GM12878 (cell line): ENCODE results near the gene ADGRF4. TPM values are rescaled to one million over a fixed set of nuclear protein-coding genes. Genes with fewer than 3 reads are reported as not detected.

Experiments used
- ATAC-seq: fragments of 200-7000 bp; cut with Tn5 transposase; 3 replicates; pipeline ENCODE4 v1.9.1; 2020; ENCODE audit warnings: mild to moderate bottlenecking, moderate library complexity
- BruUV-seq: library from RNA; stranded (reverse); fragments of 400-500 nt; replicated peaks from 2 replicates; lab custom pipeline; 2021; lab: Mats Ljungman, UMichigan
- CTCF ChIA-PET: fragments of 300-600 bp; sonication (Branson Sonifier 250); formaldehyde crosslinking; extraction: SDS; loops from one replicate; lab custom pipeline; 2021; ENCODE audit warnings: inconsistent platforms; lab: Yijun Ruan, JAX
- POLR2A ChIA-PET: fragments of 350-600 bp; formaldehyde crosslinking; extraction: SDS; loops from one replicate; lab custom pipeline; 2021; ENCODE audit warnings: inconsistent platforms; lab: Charles Lee
- RAD21 ChIA-PET: fragments of 300-600 bp; sonication (Branson Sonifier 250); formaldehyde crosslinking; loops from one replicate; lab custom pipeline; 2023; ENCODE audit warnings: antibody characterized with exemption; ENCODE audit not compliant: unreplicated experiment; lab: Charles Lee
- SMC1A ChIA-PET: fragments of 300-600 bp; sonication (Branson Sonifier 250); formaldehyde crosslinking; loops from one replicate; lab custom pipeline; 2023; ENCODE audit not compliant: unreplicated experiment, uncharacterized antibody; lab: Charles Lee
- DNase-seq: peaks from one replicate; pipeline ENCODE4 v3.0.0-alpha.2; 2011; ENCODE audit warnings: low read depth, low spot score
- FAIRE-seq: peaks from 3 replicates; lab custom pipeline; 2011; peaks lifted over from hg19 to GRCh38; lab: Jason Lieb, UNC
- H2AFZ ChIP-seq: 2 replicates; pipeline ENCODE4 v1.6.0; 2011; ENCODE audit warnings: low read depth, low read length, control low read depth; ENCODE audit not compliant: control insufficient read depth
- H3K27ac ChIP-seq: 2 replicates; pipeline ENCODE4 v1.5.1; 2011; ENCODE audit warnings: control low read depth; ENCODE audit not compliant: control insufficient read depth, insufficient read depth
- H3K27me3 ChIP-seq, 2 experiments: replicated peaks in 1 of 2; 2 replicates each; pipeline versions ENCODE4 v1.6.0 to v1.6.1; 2011; ENCODE audit warnings: low read length in 1 of 2; ENCODE audit not compliant: control insufficient read depth in 2 of 2, insufficient read depth in 2 of 2
- H3K36me3 ChIP-seq, 2 experiments: 2 replicates each; pipeline ENCODE4 v1.5.1; 2011; ENCODE audit warnings: low read length in 1 of 2; ENCODE audit not compliant: control insufficient read depth in 2 of 2, insufficient read depth in 2 of 2
- H3K4me1 ChIP-seq: 2 replicates; pipeline ENCODE4 v1.6.1; 2011; ENCODE audit warnings: mild to moderate bottlenecking, low read length, moderate library complexity, mixed read lengths; ENCODE audit not compliant: control insufficient read depth, insufficient read depth
- H3K4me2 ChIP-seq: 2 replicates; pipeline ENCODE4 v1.6.0; 2011; ENCODE audit warnings: control low read depth; ENCODE audit not compliant: control insufficient read depth, insufficient read depth
- H3K4me3 ChIP-seq: fragments of 200-600 bp; sonication (generic); 2 replicates; pipeline ENCODE4 v1.5.1; 2016
- H3K79me2 ChIP-seq: 2 replicates; pipeline ENCODE4 v1.6.0; 2011; ENCODE audit warnings: low read length; ENCODE audit not compliant: control insufficient read depth, insufficient read depth
- H3K9ac ChIP-seq: 2 replicates; pipeline ENCODE4 v1.8.0; 2011; ENCODE audit warnings: low read length, control low read depth, mixed read lengths; ENCODE audit not compliant: control insufficient read depth, insufficient read depth
- H3K9me3 ChIP-seq: replicated peaks from 3 replicates; pipeline ENCODE4 v1.5.1; 2011; ENCODE audit warnings: mild to moderate bottlenecking, low read length; ENCODE audit not compliant: control insufficient read depth, insufficient read depth
- H4K20me1 ChIP-seq: 2 replicates; pipeline ENCODE4 v1.6.0; 2011; ENCODE audit not compliant: control insufficient read depth, insufficient read depth
- ATF3 ChIP-seq: IDR thresholded peaks from 2 replicates; pipeline ENCODE4 v1.6.1; 2011; ENCODE audit warnings: low read depth, mild to moderate bottlenecking, low read length, moderate library complexity, borderline replicate concordance; ENCODE audit errors: extremely low read depth
- BRCA1 ChIP-seq: IDR thresholded peaks from 2 replicates; pipeline ENCODE4 v1.6.1; 2011; ENCODE audit warnings: low read depth, low read length, improper control_type of control experiment
- EGR1 ChIP-seq, 2 experiments: IDR thresholded peaks; 1 replicate in 1 of 2; 2 replicates in 1 of 2; pipeline ENCODE4 v1.6.1; 2011 to 2012; ENCODE audit warnings: low read depth in 2 of 2, low read length in 2 of 2, borderline replicate concordance in 1 of 2, mild to moderate bottlenecking in 1 of 2, moderate library complexity in 1 of 2
- PAX8 ChIP-seq: fragments of 450-650 bp; IDR thresholded peaks from 2 replicates; pipeline ENCODE4 v1.6.1; 2017; ENCODE audit warnings: mild to moderate bottlenecking, moderate library complexity
- RB1 ChIP-seq: fragments of 450-650 bp; formaldehyde crosslinking; IDR thresholded peaks from 2 replicates; pipeline ENCODE4 v1.6.1; 2017; ENCODE audit warnings: mild to moderate bottlenecking, borderline replicate concordance
- SREBF1 ChIP-seq: IDR thresholded peaks from 2 replicates; pipeline ENCODE4 v1.6.1; 2012; ENCODE audit warnings: mild to moderate bottlenecking, low read length
- SREBF2 ChIP-seq: IDR thresholded peaks from 2 replicates; pipeline ENCODE4 v1.6.1; 2012; ENCODE audit warnings: mild to moderate bottlenecking, low read length
- STAT1 ChIP-seq: fragments of 450-650 bp; conservative IDR thresholded peaks from 2 replicates; pipeline ENCODE4 v1.6.1; 2014; ENCODE audit warnings: antibody characterized with exemption, mild to moderate bottlenecking
- ZNF24 ChIP-seq: fragments of 450-650 bp; IDR thresholded peaks from 2 replicates; pipeline ENCODE4 v1.6.1; 2017; ENCODE audit warnings: antibody characterized with exemption, mild to moderate bottlenecking
- WGBS: methylation state at CpG from one replicate; pipeline ENCODE4 v1.1.6; 2016; ENCODE audit warnings: low lambda C conversion rate; ENCODE audit not compliant: insufficient replicate concordance, insufficient coverage; ENCODE audit errors: missing lambda C conversion rate; 5-methylcytosine and 5-hydroxymethylcytosine counted together
- in situ Hi-C: fragments of 300-500 bp; cut with MboI; formaldehyde crosslinking; loops from 9 replicates; pipeline ENCODE4 v1.14.3; 2018; ENCODE audit warnings: mixed read lengths
- intact Hi-C: fragments of 100-400 bp; cut with micrococcal nuclease; formaldehyde crosslinking; loops from one replicate; pipeline ENCODE4 v1.14.2; 2022; ENCODE audit not compliant: unreplicated experiment
- polyA plus RNA-seq, 11 experiments: library from polyadenylated mRNA; depleted of rRNA in 4 of 11; unstranded in 6 of 11; stranded (reverse) in 5 of 11; fragments of >200 nt; fragmentation: Nextera tagmentation in 4 of 11; fragmentation: Illumina TruSeq in 1 of 11; extraction: Ambion mirVana in 4 of 11; extraction: Trizol in 1 of 11; gene quantifications; 1 replicate in 1 of 11; 2 replicates in 10 of 11; pipeline versions ENCODE4 v1.2.1 to v1.2.3, GENCODE V29; 2011 to 2016; ENCODE audit warnings: inconsistent platforms in 2 of 11, missing spikeins in 2 of 11, low read depth in 1 of 11
- total RNA-seq, 4 experiments: library from RNA; depleted of rRNA in 3 of 4; stranded (reverse); fragments of >200 nt in 3 of 4; fragmentation: Illumina TruSeq in 1 of 4; extraction: Trizol in 1 of 4; gene quantifications; 2 replicates each; pipeline versions ENCODE4 v1.2.1 to v1.2.3, GENCODE V29; 2013 to 2021
- TF ChIP-seq, protein P1 (sequence below): fragments of 150-350 bp; IDR thresholded peaks from 2 replicates; pipeline ENCODE4 v1.6.1; 2016; ENCODE audit warnings: low read depth, low read length
- TF ChIP-seq, protein P2 (sequence below): fragments of 450-650 bp; IDR thresholded peaks from 2 replicates; pipeline ENCODE4 v1.6.1; 2017; ENCODE audit warnings: mild to moderate bottlenecking, moderate library complexity

ADGRF4 gene
- total and polyA plus RNA-seq, 10 of the 15 experiments (the other 5 are each of a cell fraction or from before 2014, with no cell fraction given), result 0.04 to 0.12 (median 0.06) TPM; not detected in 5

GRCh38 chr6:47661960-47662359, 36.4 kb upstream of the ADGRF4 start (continued):
- TF ChIP-seq, protein P1, sequence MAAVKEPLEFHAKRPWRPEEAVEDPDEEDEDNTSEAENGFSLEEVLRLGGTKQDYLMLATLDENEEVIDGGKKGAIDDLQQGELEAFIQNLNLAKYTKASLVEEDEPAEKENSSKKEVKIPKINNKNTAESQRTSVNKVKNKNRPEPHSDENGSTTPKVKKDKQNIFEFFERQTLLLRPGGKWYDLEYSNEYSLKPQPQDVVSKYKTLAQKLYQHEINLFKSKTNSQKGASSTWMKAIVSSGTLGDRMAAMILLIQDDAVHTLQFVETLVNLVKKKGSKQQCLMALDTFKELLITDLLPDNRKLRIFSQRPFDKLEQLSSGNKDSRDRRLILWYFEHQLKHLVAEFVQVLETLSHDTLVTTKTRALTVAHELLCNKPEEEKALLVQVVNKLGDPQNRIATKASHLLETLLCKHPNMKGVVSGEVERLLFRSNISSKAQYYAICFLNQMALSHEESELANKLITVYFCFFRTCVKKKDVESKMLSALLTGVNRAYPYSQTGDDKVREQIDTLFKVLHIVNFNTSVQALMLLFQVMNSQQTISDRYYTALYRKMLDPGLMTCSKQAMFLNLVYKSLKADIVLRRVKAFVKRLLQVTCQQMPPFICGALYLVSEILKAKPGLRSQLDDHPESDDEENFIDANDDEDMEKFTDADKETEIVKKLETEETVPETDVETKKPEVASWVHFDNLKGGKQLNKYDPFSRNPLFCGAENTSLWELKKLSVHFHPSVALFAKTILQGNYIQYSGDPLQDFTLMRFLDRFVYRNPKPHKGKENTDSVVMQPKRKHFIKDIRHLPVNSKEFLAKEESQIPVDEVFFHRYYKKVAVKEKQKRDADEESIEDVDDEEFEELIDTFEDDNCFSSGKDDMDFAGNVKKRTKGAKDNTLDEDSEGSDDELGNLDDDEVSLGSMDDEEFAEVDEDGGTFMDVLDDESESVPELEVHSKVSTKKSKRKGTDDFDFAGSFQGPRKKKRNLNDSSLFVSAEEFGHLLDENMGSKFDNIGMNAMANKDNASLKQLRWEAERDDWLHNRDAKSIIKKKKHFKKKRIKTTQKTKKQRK, result no peak
- TF ChIP-seq PAX8, result no peak
- no peak for TF ChIP-seq BRCA1
- TF ChIP-seq SREBF1, result no peak
- no peak for TF ChIP-seq ZNF24

DNA sequence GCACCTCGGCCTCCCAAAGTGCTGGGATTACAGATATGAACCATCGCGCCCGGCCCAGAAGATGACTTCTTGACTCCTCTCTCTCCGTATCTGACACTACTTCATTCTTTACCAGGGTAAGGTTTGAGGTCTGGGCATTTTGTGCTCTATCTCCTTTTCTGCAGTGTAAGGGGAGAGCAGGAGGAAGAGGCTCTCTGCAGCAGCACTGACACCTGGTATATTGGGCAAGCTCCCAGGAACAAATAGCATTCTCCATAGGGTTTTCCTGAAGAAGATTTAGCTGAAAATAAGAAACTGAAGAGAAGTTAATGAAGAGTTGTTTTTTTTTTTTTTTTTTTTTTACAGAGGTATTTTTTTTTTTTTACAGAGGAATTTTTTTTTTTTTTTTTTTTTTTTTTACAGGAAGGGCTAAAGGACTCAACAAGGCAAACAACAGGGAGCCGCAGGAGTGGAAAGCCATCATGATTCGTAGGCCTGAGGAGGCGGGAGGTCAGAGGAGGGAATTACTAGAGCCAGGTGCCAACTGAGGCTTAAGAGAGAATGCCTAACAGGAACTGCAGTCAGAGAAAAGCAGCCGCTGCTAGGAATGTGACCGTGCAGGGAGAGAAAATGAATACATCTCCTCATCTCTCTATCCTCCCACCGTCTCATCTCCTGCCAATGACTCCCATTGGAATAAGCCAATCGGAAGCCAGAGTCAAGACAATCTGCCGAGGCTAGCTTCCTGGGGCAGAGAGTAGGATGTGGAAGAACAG, 34.7 kb upstream of the ADGRF4 start:
- SMC1A ChIA-PET, result no interaction called here
- FAIRE-seq, result no peak
- no peak for TF ChIP-seq STAT1
- TF ChIP-seq ATF3, result no peak
- no peak for TF ChIP-seq SREBF2
- TF ChIP-seq, protein P2, sequence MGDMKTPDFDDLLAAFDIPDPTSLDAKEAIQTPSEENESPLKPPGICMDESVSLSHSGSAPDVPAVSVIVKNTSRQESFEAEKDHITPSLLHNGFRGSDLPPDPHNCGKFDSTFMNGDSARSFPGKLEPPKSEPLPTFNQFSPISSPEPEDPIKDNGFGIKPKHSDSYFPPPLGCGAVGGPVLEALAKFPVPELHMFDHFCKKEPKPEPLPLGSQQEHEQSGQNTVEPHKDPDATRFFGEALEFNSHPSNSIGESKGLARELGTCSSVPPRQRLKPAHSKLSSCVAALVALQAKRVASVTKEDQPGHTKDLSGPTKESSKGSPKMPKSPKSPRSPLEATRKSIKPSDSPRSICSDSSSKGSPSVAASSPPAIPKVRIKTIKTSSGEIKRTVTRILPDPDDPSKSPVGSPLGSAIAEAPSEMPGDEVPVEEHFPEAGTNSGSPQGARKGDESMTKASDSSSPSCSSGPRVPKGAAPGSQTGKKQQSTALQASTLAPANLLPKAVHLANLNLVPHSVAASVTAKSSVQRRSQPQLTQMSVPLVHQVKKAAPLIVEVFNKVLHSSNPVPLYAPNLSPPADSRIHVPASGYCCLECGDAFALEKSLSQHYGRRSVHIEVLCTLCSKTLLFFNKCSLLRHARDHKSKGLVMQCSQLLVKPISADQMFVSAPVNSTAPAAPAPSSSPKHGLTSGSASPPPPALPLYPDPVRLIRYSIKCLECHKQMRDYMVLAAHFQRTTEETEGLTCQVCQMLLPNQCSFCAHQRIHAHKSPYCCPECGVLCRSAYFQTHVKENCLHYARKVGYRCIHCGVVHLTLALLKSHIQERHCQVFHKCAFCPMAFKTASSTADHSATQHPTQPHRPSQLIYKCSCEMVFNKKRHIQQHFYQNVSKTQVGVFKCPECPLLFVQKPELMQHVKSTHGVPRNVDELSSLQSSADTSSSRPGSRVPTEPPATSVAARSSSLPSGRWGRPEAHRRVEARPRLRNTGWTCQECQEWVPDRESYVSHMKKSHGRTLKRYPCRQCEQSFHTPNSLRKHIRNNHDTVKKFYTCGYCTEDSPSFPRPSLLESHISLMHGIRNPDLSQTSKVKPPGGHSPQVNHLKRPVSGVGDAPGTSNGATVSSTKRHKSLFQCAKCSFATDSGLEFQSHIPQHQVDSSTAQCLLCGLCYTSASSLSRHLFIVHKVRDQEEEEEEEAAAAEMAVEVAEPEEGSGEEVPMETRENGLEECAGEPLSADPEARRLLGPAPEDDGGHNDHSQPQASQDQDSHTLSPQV, result no peak
- TF ChIP-seq EGR1 (IDR thresholded peaks at IDR 0.05; ENCODE audit: borderline replicate concordance in 1 of 2, low read depth in 2 of 2, low read length in 2 of 2), result no peak
- TF ChIP-seq RB1, result no peak

More for the DNA sequence above, 34.7 kb upstream of the ADGRF4 start:
- Histone ChIP-seq H3K79me2 (no peaks in the 10 kb centered on the region), H3K36me3 (no peaks in the 10 kb centered on the region), H3K4me2 (no peak overlapping the region), H3K4me1 (no peaks in the 10 kb centered on the region), H2AFZ (no peak overlapping the region), H3K4me3 (no peak overlapping the region), H3K9ac (no peak overlapping the region), H3K27me3 (peaks cover 0 to 9% of the 10 kb centered on the region in 2 experiments; a peak in 2 of 4 replicates), H3K9me3 (no peaks in the 10 kb centered on the region; the same call in 2 of the 3 replicates), H3K27ac (no peak overlapping the region), H4K20me1 (no peaks in the 10 kb centered on the region)
- in situ Hi-C loops (no loop called here), intact Hi-C loops (no loop called here)
- CTCF ChIA-PET, result interaction anchor here (0.7 kb wide), 1 partner anchor 1818 kb away, joined by 4 read pairs; no protein-coding TSS in a partner anchor
- no TSS peak for BruUV-seq
- 60% methylated on average over 13 of the region's 13 CpGs for WGBS
- RAD21 ChIA-PET, result no interaction called here
- DNase-seq, result no peak
- ATAC-seq, result no peak
- POLR2A ChIA-PET, result interaction anchor here (0.6 kb wide), 2 partner anchors 62 to 259 kb away, joined by 3 to 5 read pairs; no protein-coding TSS in a partner anchor
